HG03457 (cell line): ENCODE results near the gene SNRPA1.

Experiments
- ATAC-seq: cut with Tn5 transposase; IDR thresholded peaks from one replicate; pipeline ENCODE4 v1.9.1; 2021; ENCODE audit warnings: moderate number of reproducible peaks; ENCODE audit not compliant: unreplicated experiment

SNRPA1 gene

DNA sequence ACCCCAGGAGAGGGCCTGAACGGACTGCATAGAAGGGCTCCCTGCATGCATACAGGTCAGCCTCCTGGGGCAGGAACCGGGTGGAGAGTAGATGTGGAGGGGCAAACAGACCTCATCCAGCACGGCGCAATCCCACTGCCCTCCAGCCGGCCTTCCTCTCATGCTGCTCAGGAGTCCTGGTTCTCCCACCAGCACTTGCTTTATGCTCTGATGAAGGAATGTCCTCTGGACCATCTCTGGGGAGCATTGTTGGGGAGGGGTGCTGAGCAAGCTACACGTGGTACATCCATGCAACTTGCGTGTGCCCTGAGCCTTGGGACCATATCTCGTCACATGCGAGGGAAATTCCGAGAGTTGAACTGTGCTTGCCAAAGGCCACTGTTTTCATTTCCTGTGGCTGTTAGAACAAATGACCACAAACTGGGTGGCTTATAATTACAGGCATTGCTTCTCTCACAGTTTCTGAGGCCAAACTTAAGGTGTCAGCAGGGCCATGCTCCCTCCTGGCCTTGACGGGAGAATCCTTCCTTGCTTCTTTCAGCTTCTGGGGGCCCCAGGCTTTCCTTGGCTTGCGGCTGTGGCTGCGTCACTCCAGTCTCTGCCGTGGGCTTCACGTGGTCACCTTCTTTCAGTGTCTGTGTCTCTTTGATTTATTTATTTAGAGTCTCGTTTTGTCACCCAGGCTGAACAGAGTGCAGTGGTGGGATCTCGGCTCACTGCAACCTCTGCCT, 30.0 kb downstream of the SNRPA1 start:
- no peak for ATAC-seq

GRCh38 chr15:101264011-101264410, 31.0 kb downstream of the SNRPA1 start:
- peak; percentile 42 for ATAC-seq

DNA sequence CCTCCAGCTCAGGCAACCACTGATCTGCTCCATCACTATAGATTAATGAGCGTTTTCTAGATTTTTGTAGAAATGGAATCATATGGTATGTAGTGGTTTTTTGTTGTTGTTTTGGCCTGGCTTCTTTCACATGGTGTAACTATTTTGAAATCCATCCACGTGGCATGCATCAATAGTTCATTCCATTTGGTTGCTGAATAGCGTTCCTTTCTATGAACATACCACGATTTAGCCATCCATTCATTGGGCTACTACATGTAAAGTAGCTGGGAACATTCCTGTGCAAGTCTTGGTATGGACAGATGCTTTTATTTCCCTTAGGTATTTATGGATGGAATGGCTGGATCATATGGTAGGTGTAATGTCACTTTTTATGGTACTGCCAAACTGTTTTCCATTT, 32.5 kb downstream of the SNRPA1 start:
- ATAC-seq, result no peak

- no peak for ATAC-seq
Measured at GRCh38 chr15:101258238-101259144, 36.6 kb downstream of the SNRPA1 start.

GRCh38 chr15:101256757-101257156, 38.3 kb downstream of the SNRPA1 start:
- ATAC-seq, result no peak

- ATAC-seq, result no peak
Measured at GRCh38 chr15:101255615-101256241, 39.3 kb downstream of the SNRPA1 start.

DNA sequence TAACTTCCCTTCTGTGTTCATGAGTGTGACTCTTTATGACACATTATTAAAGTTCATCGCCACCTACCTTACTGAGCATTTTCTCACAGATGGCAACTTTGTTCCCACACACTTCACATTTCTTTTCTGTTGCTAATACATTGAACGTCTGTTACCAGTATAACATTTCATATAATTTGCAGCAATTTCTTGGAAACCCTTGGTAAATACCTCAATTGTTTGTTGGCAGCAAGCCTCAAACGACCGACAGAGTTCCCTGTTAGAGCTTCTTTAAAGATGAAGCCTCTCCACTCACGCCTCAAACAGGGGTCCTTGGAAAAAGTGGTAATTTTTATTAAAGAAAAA, 40.0 kb downstream of the SNRPA1 start:
- no peak for ATAC-seq

DNA sequence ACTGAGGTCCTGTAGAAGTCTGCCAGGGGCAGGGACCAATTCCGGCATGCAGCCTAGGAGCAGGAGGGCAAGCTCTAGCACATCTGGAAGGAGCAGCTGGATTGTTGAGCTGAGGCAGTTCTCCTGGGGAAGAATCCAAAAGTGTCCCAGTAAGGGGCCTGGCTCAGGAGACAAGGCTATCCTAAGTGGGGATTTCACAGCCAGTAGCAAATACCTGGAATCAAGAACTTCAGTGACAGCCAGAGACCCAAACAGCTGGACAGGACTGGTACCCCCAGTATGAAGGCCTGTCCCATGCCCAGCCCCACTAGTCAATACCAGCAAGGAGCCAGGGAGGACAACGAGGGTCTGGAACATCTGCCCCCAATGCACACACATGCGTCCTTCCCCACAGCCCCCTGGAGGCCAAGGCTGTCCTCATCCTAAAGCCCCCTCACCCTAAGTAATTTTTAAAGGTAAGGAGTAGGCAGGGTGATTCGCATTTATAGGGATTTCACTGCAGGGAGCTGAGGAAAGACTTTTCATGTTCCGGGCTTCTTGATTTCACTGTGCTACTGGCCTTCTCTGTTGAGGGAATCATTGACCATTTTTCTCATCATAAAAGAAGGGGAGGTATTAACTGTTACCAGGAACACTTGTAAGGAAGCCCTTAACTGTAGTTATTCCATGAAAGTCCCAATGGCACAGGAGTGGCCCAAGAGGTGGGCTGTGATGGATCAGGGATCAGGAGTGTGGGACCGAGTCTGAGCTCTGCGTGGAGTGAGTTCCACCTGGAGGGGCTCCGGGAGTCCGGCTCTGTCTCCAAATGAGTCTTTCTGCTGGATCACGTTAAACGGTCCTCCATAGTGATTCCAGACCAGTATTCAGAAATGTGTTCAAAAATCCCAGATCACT, 40.6 kb downstream of the SNRPA1 start:
- ATAC-seq, result no peak

DNA sequence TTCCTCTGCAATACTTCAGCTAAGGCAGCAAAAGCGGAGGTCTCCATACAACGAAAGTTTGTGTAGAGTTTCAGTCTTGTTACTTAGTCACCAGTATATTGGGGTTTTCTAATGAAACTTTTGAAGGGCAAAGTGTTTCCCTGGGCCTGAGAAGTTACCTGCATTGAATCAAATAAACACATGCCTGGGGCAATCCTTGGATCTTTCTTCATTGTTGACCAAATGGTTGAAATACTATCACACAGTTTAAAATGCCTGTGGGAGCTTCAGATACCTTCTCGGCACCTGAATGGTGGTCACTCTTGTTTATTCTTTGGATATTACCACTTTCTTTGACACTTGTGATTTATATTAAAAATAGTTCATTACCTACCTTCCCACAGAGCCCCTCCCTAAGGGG, 42.2 kb downstream of the SNRPA1 start:
- ATAC-seq, result no peak

DNA sequence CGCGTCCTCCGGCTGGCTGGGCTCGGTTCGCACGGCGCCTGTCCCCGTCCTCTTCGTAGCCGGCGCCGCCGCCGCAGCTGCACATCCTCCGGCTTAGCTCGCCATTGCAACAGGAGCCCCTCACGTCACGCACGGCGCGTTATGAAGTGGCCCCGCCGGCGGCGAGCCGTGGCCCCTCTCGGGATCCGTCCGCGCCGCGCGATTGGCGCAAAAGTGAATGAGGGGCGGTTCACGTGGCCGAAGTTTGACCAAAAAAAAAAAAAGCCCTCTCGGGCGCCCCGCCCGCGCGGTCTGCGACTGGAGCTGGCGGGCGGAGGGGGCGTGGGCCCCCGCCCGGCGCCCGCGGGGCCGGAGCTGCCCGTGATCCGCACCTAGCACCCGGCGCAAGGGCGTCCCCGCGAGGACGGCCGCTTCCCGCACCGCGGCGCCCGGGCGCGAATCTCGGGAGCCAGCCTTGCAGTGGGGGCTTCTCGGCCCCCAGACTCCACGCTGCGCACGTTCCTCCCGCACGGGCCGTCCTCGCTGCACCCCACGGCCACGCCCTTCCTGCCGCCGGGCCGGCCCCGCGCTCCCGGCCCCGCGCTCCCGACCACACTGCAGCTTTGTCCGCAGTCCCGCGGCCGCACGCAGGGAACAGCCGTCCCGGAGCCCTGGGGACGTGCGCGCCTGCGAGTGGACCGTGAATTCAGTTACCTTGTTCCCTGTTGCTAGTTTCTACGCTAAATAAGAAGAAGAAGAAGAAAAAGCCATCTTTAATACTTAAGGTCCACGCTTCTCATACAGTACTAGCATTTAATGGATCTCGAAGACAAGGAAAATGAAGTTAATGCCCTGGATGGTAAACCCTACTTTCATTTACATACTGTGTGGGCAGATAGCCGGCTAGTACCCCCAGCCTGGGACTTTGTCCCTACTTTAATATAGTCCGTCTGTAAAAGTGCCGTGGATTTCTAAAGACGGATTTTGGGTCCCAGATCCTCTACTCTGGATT, 42.9 kb downstream of the SNRPA1 start, which contains the start of gene CHSY1:
CHSY1 (minus strand) TSS at position 219 of the 991 bp plus-strand sequence. CDS start 592 bp downstream, outside the sequence.
- ATAC-seq, result peak; percentile 60

GRCh38 chr15:101250873-101251829, 43.9 kb downstream of the SNRPA1 start:
- peak; percentile 23 for ATAC-seq

DNA sequence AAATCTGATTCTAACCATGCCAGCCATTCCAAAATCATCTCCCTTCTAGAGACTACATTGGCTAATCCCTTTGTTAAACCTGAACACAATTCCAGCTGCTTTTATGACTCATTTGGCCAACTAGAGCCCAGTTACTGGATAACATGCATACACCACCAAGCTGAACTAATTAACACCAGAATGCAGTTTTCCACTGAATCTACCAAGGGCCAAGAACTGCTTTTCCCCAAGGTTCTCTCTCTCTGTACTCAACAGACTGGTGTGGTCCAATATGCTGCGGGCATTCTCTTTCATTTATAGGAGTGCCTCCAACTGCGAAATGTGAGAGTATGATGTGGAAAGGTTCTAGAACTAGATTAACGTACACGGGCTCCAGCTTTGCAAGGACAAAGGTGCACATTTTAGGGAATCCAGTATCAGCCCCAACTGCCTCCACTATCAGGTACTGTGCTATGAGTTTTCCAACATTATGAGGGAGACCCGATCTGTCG, 44.7 kb downstream of the SNRPA1 start:
- no peak for ATAC-seq

GRCh38 chr15:101248274-101248673, 46.8 kb downstream of the SNRPA1 start:
- no peak for ATAC-seq

- ATAC-seq, result no peak
Measured at GRCh38 chr15:101246824-101247745, 48.0 kb downstream of the SNRPA1 start.

GRCh38 chr15:101246391-101246790, 48.7 kb downstream of the SNRPA1 start:
- no peak for ATAC-seq

DNA sequence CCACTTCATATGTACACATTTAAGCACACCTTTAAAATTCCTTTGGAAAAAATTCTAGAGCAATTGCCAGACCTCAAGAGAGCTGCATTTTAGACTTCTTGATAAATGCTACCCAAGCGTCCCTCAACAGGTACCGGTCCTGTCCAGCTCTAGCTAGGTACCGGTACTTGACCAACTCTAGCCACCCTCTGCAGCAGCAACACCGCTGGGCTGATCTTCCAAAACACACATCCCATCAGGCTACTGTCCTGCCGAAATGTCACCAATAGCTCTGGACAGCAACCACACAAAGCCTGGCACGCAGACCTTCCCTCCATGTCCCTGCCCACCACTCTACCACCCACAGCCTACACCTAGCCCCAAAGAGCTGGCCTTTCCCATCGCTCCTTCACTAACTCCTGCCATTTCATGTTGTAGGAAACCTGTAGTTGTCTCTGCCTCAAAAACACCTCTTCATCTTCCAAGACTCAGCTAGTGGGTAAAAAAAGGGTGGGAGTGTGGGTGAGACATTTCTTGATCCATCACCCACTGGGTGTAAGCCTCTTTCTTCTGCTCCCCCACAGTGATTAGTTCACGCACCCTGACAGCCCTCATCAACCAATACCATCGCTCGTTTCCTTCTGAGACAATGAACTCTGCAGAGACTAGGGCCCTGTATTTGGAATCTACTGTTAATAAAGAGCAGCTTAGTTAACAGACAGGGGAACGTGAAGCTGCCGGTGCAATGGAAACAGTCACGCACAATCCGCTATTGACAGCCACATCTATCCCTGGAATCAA, 50.0 kb downstream of the SNRPA1 start:
- ATAC-seq, result no peak
